ENCODE measurements around the gene ALOX5AP. TPM values are rescaled to one million over a fixed set of nuclear protein-coding genes. Genes with fewer than 3 reads are reported as not detected.

Gene ALOX5AP
- total RNA-seq, 1 donor from 2014 or later, result 50.3 TPM

GRCh38 chr13:30714629-30715371 is 20.5 kb upstream of the ALOX5AP start:
- no peak for DNase-seq (ENCODE audit: low spot score)

DNA sequence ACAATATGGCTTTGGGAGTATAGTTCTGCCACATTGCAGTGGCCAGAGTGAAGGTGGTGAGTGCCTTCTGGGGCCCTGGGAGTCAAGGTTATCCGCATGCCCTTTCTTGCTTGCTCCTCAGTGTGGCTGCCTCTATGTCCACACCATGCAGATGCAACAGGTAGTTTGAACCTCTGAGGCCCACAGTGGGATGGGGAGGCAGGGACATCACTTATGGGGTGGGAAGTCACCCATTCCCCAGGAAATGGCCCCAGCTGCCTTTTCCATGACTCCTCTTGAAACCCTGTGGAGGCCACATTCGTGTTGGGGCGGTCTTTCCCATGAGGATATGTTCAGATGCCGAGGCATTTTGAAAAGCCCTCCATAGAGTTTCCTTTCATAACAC is 20.0 kb upstream of the ALOX5AP start:
- DNase-seq (ENCODE audit: low spot score), result no peak

DNA sequence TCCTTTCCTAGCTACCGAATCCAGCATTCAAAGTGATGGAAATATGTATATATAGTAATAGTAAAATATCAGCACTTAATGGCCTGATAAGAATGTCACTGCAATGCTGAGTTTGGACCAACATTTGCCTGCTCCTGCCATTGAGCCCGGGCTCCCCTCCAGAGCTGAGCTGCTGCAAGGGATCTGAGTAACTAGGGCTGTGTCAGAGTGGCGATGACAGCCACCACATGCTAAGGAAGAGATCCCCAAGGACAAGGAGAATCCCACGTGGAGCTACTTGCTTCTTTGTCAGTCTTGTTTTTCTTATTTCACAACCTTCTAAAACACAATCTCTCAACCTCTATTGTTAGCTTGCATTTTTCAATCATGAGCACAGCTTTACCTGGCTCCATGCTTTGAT is 19.5 kb upstream of the ALOX5AP start:
- DNase-seq (ENCODE audit: low spot score), result no peak

- DNase-seq (ENCODE audit: low spot score), result no peak
Observed at GRCh38 chr13:30718661-30719524, 16.4 kb upstream of the ALOX5AP start.

GRCh38 chr13:30719525-30719914 is 15.8 kb upstream of the ALOX5AP start:
- DNase-seq (ENCODE audit: low spot score), result no peak

GRCh38 chr13:30720172-30720869 is 15.0 kb upstream of the ALOX5AP start:
- DNase-seq (ENCODE audit: low spot score), result no peak

- DNase-seq (ENCODE audit: low spot score), result no peak
Observed at GRCh38 chr13:30721936-30722335, 13.4 kb upstream of the ALOX5AP start.

DNA sequence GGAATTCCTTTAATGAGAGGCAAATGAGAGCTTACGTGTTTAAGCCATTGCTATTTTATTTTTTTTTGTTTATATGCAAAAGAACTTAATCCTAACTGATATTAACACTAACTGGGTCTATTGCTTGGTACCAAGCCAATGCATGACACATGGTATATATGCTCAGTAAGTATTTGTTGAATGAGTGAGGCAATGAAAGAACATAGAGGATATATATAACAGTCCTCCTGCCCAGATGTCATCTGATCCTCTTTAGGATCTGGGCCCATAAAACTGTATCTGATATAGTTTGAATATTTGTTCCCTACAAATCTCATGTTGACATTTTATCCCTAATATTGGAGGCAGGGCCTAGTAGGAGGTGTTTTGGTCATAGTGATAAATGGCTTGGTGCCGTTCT is 13.0 kb upstream of the ALOX5AP start:
- no peak for DNase-seq (ENCODE audit: low spot score)

- no peak for DNase-seq (ENCODE audit: low spot score)
Observed at GRCh38 chr13:30724778-30725177, 10.6 kb upstream of the ALOX5AP start.

- no peak for DNase-seq (ENCODE audit: low spot score)
Observed at GRCh38 chr13:30725326-30726085, 9.8 kb upstream of the ALOX5AP start.

- no peak for DNase-seq (ENCODE audit: low spot score)
Observed at GRCh38 chr13:30726192-30726591, 9.2 kb upstream of the ALOX5AP start.

DNA sequence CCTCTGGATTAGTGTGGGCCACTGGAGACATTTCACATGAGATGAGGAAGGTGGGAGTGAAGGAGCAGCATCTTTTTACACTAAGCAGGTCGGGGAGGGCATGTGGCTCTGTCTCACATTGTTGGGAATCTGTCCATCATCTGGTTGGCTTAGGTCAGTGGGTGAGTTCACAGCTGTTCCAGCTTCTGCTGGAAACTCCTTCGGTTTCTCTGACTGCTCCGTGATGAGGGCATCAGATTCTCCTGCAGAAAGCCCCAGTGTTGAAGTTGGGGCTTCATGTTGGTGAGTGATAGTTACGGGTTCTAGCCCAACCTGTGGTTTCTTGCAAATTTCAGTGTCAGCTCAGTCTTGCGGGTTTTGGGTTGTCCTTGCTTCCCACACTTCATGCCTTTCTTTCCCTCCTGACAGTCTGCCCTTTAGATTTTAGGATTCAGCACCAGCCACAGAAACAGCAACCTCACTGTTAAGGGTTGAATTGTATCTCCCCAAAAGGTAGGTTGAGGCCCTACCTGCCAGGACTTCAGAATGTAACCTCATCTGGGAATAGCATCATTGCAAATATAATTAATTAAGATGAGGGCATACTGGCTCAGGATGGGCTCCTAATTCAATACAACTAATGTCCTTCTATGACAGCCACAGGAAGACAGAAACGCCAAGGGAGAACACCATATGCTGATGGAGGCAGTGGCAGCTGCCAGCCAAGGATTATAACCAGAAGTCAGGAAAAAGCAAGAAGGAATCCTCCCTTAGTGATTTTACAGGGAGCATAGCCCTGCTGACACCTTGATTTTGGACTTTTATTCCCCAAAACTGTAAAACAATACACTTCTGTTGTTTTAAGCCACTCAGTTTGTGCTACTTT is 7.6 kb upstream of the ALOX5AP start:
- no peak for DNase-seq (ENCODE audit: low spot score)

DNA sequence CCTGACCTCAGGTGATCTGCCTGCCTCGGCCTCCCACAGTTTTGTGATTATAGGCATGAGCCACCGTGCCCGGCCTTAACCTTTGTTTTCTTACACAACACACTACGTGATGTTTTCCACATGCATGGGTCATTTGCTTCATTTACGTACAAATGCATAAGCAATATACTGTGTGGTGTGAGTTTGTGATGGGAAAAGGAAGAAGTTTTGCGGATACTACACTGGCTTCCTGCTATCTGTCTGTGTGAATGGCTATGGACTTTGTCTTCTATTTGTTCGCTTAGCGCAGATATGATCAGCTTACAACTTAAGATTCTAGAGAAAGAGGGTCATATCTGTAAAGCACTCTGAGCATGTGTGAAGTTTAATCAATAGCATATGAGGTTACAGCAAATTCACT is 5.5 kb upstream of the ALOX5AP start:
- no peak for DNase-seq (ENCODE audit: low spot score)

DNA sequence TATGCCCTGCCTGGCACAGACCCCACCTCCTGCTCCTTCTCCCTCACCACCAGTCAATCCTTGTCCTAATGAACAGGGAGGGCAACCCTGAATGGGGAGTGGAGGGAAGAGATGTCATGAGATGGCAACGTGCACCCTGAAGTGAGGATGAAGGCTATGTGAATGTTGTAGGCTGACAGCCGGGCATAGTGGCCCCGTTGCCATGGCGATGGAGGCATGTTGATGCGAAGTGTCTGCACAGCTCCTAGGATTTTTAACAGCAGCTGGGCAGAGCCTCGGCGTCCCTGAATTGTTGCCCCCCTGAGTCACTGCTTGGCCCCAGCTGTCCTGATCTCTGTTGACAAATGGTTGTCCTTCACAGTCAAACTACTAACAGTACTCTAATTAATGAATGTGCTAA is 4.8 kb upstream of the ALOX5AP start:
- DNase-seq (ENCODE audit: low spot score), result no peak

DNA sequence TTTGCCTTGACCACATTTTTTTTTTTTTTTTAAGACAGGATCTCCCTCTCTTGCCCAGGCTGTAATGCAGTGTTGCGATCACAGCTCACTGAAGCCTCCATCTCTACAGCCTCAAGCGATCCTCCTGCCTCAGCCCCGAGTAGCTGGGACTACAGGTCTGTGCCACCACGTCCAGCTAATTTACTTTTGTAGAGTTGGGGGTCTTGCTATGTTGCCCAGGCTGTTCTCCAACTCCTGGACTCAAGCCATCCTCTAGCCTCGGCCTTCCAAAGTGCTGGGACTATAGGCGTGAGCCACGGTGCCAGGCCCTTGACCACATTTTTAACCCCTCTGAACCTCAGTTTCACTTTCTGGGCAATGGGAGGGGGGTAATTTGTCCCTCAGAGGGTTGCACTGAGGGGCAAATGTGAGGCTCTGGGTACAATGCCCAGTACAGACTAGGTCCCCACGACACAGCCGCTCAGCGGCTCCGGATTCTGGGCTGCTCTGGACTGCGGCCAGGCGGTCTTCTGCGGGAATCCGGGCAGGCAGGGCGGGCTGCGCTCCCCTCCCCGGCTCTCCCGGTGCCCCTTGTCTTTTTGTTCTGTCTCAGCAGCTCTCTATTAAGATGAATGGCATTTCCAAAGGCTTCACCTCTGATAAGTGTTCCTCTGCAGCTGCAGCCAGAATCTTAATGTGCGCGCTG is 3.8 kb upstream of the ALOX5AP start:
- no peak for DNase-seq (ENCODE audit: low spot score)

- no peak for DNase-seq (ENCODE audit: low spot score)
Observed at GRCh38 chr13:30732046-30732390, 3.3 kb upstream of the ALOX5AP start.

GRCh38 chr13:30734439-30734838 is 904 bp upstream of the ALOX5AP start:
- DNase-seq (ENCODE audit: low spot score), result no peak

DNA sequence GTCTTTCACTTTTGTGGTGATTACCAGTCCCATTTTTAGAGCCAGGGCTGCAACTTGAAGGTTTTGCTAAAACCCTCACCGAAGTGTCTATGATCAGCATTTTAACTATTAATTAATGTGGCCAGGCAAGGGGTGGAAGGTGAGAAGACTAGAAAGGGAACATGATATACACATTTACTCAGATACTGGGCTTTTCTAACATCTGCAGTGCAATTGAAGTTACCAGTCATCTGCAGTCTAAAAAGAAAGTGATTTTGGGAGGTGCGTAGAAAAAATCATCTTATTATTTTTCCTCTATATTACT is 481 bp downstream of the ALOX5AP start:
- DNase-seq (ENCODE audit: low spot score), result no peak

- no peak for DNase-seq (ENCODE audit: low spot score)
Observed at GRCh38 chr13:30736461-30737320, 1.3 kb downstream of the ALOX5AP start.
